Astrocyte (in vitro differentiated cells and primary cell): ENCODE results near the gene ASB10.

Experiments
- EZH2 ChIP-seq: IDR thresholded peaks from 2 replicates; pipeline ENCODE4 v1.6.1; 2012; ENCODE audit warnings: mild to moderate bottlenecking, low read length, inconsistent platforms; ENCODE audit not compliant: insufficient read depth
- TF ChIP-seq, protein P1 (sequence below): IDR thresholded peaks from 2 replicates; pipeline ENCODE4 v1.5.1; 2011; ENCODE audit warnings: low read depth, mild to moderate bottlenecking, inconsistent platforms, low read length, moderate library complexity; ENCODE audit not compliant: insufficient read depth

GRCh38 chr7:151191544-151191943 is 4.5 kb upstream of the ASB10 start:
- TF ChIP-seq, protein P1, sequence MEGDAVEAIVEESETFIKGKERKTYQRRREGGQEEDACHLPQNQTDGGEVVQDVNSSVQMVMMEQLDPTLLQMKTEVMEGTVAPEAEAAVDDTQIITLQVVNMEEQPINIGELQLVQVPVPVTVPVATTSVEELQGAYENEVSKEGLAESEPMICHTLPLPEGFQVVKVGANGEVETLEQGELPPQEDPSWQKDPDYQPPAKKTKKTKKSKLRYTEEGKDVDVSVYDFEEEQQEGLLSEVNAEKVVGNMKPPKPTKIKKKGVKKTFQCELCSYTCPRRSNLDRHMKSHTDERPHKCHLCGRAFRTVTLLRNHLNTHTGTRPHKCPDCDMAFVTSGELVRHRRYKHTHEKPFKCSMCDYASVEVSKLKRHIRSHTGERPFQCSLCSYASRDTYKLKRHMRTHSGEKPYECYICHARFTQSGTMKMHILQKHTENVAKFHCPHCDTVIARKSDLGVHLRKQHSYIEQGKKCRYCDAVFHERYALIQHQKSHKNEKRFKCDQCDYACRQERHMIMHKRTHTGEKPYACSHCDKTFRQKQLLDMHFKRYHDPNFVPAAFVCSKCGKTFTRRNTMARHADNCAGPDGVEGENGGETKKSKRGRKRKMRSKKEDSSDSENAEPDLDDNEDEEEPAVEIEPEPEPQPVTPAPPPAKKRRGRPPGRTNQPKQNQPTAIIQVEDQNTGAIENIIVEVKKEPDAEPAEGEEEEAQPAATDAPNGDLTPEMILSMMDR, result no peak
- no peak for TF ChIP-seq EZH2
